ENCODE data around the gene VWA2. TPM values are rescaled to one million over a fixed set of nuclear protein-coding genes. Genes with fewer than 3 reads are reported as not detected.
A peak's percentile ranks its signal among the peaks of the same experiment; 100 is the strongest.

VWA2 gene
- total RNA-seq, 1 experiment from 2014 or later, result 1.6 TPM

GRCh38 chr10:114329634-114330365, 90.7 kb downstream of the VWA2 start:
- H2AK5ac ChIP-seq (ENCODE audit: insufficient read length, low read length), result no peak overlapping the region
- no peak overlapping the region for H3K18ac ChIP-seq (ENCODE audit: insufficient read length, low read depth, low read length)
- Mint-ChIP-seq H3K4me1 (peaks cover 8 to 10% of the 10 kb centered on the region in 2 experiments), H3K27ac (peak overlapping the region in 1 of 3 experiments; percentile 27; a peak in 1 of 7 replicates), H3K9me3 (no peaks in the 10 kb centered on the region; a peak in 1 of 5 replicates), H3K27me3 (ENCODE audit: low read depth) (peaks cover 18% of the 10 kb centered on the region), H3K4me3 (no peak overlapping the region), H3K36me3 (ENCODE audit: insufficient read depth in 1 of 3, low read depth in 3 of 3) (no peaks in the 10 kb centered on the region)
- DNase-seq, result no peak
- H3K27ac ChIP-seq (ENCODE audit: insufficient read length, low read depth, low read length), result no peak overlapping the region
- no peak overlapping the region for H3T11ph ChIP-seq (ENCODE audit: low read length)
- no peaks in the 10 kb centered on the region for H4K20me1 ChIP-seq (ENCODE audit: control insufficient read depth, insufficient read depth, insufficient read length)
- no peaks in the 10 kb centered on the region for H3K9me3 ChIP-seq (ENCODE audit: control insufficient read depth, low read depth, low read length)
- no peak overlapping the region for H3K4ac ChIP-seq (ENCODE audit: low read depth, low read length)
- no peak overlapping the region for H2BK12ac ChIP-seq (ENCODE audit: insufficient read length, low read depth, low read length)
- no peak overlapping the region for H2BK5ac ChIP-seq (ENCODE audit: insufficient read length, low read length)
- H3K56ac ChIP-seq (ENCODE audit: insufficient read length, low read depth, low read length), result no peak overlapping the region
- no peaks in the 10 kb centered on the region for H3K79me1 ChIP-seq (ENCODE audit: insufficient read depth, low read depth, low read length, poor library complexity, severe bottlenecking)
- no peak overlapping the region for H2BK20ac ChIP-seq (ENCODE audit: low read depth, low read length, poor library complexity, severe bottlenecking)
- no peaks in the 10 kb centered on the region for H3K79me2 ChIP-seq (ENCODE audit: insufficient read depth, low read length)
- no peak overlapping the region for H3K14ac ChIP-seq (ENCODE audit: insufficient read depth, low read length)
- no peak overlapping the region for H4K91ac ChIP-seq (ENCODE audit: insufficient read length, low read depth, low read length)
- H3K4me2 ChIP-seq (ENCODE audit: insufficient read depth, insufficient read length, low read length), result no peak overlapping the region
- no CpG with 5 or more reads among the region's 10 CpGs for WGBS (ENCODE audit: extremely low coverage, insufficient read length, low lambda C conversion rate)
- no peak overlapping the region for H4K5ac ChIP-seq (ENCODE audit: insufficient read length, low read depth, low read length)
- no peak overlapping the region for H3K23ac ChIP-seq (ENCODE audit: insufficient read length, low read depth, low read length)
- TF ChIP-seq CTCF (conservative IDR thresholded peaks at IDR 0.05), result no peak
- H2BK15ac ChIP-seq (ENCODE audit: low read depth, low read length), result no peak overlapping the region
- H3K27me3 ChIP-seq (ENCODE audit: insufficient read depth, low read length), result no peaks in the 10 kb centered on the region
- H4K8ac ChIP-seq (replicated peaks; ENCODE audit: insufficient read length, low read depth, low read length), result no peak overlapping the region
- H2BK120ac ChIP-seq (ENCODE audit: low read depth, low read length, poor library complexity, severe bottlenecking), result no peak overlapping the region
- H3K23me2 ChIP-seq (ENCODE audit: insufficient read length, low read depth, low read length, poor library complexity, severe bottlenecking), result no peaks in the 10 kb centered on the region
- H3K9ac ChIP-seq (ENCODE audit: extremely low read depth, insufficient read length, low read length), result no peak overlapping the region
- no peak overlapping the region for H2AFZ ChIP-seq (ENCODE audit: low read length)
- no peaks in the 10 kb centered on the region for H3K4me1 ChIP-seq (ENCODE audit: insufficient read depth, low read length)
